HG03432 (cell line): Measurements from ENCODE around the gene C1orf74.
"Not testable (repeated sequence)": the region's sequence is repeated elsewhere in the genome, so short reads cannot be mapped to it uniquely, and the experiment has no call there.

Experiments used
- ATAC-seq: cut with Tn5 transposase; IDR thresholded peaks from one replicate; pipeline ENCODE4 v1.9.1; 2021; ENCODE audit warnings: mild to moderate bottlenecking, moderate library complexity; ENCODE audit not compliant: unreplicated experiment

C1orf74 gene

GRCh38 chr1:209805875-209806760 is 21.8 kb upstream of the C1orf74 start, which contains the start of gene IRF6:
Gene IRF6 (minus strand): TSS chr1:209806142. CDS start chr1:209801413, 4,729 bp downstream.
- ATAC-seq, result peak; percentile 95

GRCh38 chr1:209805341-209805781 is 21.0 kb upstream of the C1orf74 start:
- no peak for ATAC-seq

GRCh38 chr1:209803568-209803967 is 19.2 kb upstream of the C1orf74 start:
- no peak for ATAC-seq

- no peak for ATAC-seq
Observed at GRCh38 chr1:209802780-209803152, 18.4 kb upstream of the C1orf74 start.

GRCh38 chr1:209802117-209802779 is 17.9 kb upstream of the C1orf74 start:
- no peak for ATAC-seq

- ATAC-seq, result no peak
Observed at GRCh38 chr1:209800984-209801834, 16.9 kb upstream of the C1orf74 start.

GRCh38 chr1:209797978-209798639 is 13.8 kb upstream of the C1orf74 start:
- no peak for ATAC-seq

- not testable (repeated sequence) for ATAC-seq
Observed at GRCh38 chr1:209793711-209794110, 9.4 kb upstream of the C1orf74 start.

GRCh38 chr1:209791920-209792319 is 7.6 kb upstream of the C1orf74 start:
- ATAC-seq, result no peak

GRCh38 chr1:209790286-209791193 is 6.2 kb upstream of the C1orf74 start:
- ATAC-seq, result no peak

GRCh38 chr1:209789245-209789644 is 4.9 kb upstream of the C1orf74 start:
- ATAC-seq, result no peak

GRCh38 chr1:209787551-209787950 is 3.2 kb upstream of the C1orf74 start:
- ATAC-seq, result no peak

- no peak for ATAC-seq
Observed at GRCh38 chr1:209786146-209786545, 1.8 kb upstream of the C1orf74 start.

GRCh38 chr1:209785592-209785991 is 1.2 kb upstream of the C1orf74 start:
- ATAC-seq, result no peak

GRCh38 chr1:209783386-209783785 is 973 bp downstream of the C1orf74 start:
- ATAC-seq, result no peak

GRCh38 chr1:209780268-209780667 is 4.1 kb downstream of the C1orf74 start:
- no peak for ATAC-seq

GRCh38 chr1:209778102-209778501 is 6.3 kb downstream of the C1orf74 start:
- no peak for ATAC-seq

GRCh38 chr1:209777587-209777986 is 6.8 kb downstream of the C1orf74 start:
- no peak for ATAC-seq

- no peak for ATAC-seq
Observed at GRCh38 chr1:209775678-209776077, 8.7 kb downstream of the C1orf74 start.

- ATAC-seq, result peak; percentile 65
Observed at GRCh38 chr1:209774592-209774991, 9.8 kb downstream of the C1orf74 start.
